GM21825 (cell line): ENCODE measurements around the gene SAMD8.
"Not testable (repeated sequence)": the region's sequence is repeated elsewhere in the genome, so short reads cannot be mapped to it uniquely, and the experiment has no call there.

ENCODE experiments used
- ATAC-seq: cut with Tn5 transposase; IDR thresholded peaks from one replicate; pipeline ENCODE4 v1.9.1; 2021; ENCODE audit warnings: mild to moderate bottlenecking, moderate library complexity; ENCODE audit not compliant: unreplicated experiment

SAMD8 gene

DNA sequence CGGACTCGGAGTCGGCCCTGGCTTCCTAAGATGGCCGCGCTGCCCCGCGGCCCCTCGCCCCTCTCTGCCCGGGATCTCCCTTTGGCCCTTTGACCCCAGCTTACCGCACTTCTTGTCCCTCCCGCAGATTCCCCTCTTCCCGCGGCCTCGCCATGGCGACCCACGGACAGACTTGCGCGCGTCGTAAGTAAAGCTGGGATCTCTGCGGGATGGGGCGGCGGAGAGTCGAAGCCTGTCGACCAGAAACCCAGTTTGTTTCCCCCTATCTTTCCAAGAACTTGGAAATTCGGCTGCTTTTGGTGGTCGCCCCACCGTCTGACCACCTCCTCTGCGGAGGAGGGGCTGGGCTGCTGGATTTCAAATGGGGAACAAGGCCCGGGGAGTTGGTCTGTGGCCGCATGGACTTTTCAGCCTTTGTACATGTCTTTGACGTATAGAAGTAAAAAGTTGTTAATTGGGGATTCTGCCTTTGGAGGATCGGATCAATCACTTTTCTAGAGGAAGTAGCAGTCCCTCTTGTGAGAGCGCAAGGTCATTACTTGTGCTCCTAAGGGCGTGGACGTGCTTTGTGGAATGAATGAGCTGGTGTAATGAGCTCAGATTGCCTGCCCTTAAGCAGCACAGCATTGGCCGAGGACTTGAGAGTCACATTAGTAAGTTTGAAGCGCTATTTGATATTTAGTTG is 99.7 kb downstream of the SAMD8 start:
- ATAC-seq = no peak

DNA sequence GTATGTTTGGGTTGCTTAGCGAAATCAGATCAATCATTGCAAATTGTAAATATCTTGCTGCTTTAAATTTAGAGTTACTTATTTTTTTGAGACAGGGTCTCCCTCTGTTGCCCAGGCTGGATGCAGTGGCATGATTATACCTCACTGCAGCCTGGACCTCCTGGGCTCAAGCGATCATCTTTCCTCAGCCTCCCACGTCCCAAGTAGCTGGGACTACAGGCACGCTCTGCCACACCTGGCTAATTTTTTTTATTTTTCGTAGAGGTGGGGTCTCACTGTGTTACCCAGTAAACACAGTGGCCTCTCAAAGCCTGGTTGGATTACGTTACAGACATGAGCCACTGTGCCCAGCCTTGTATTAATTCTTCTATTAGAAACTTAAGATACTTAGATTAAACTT is 100.9 kb downstream of the SAMD8 start:
- no peak for ATAC-seq

DNA sequence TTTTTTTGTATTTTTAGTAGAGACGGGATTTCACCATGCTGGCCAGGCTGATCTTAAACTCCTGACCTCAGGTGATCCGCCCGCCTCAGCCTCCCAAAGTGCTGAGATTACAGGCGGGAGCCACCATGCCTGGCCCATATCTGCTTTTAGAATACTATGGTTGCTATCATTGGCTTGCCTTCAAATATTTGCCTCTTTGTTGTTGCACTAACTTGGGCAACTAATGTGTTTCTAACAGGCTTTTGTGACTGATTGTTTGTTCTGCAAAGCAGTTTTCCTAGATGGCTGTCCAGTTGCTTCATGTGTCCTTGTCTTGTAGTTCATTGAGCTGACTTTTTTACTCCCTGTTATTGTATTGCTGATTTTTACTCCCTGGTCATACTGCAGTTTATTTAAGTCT is 108.8 kb downstream of the SAMD8 start:
- ATAC-seq = no peak

DNA sequence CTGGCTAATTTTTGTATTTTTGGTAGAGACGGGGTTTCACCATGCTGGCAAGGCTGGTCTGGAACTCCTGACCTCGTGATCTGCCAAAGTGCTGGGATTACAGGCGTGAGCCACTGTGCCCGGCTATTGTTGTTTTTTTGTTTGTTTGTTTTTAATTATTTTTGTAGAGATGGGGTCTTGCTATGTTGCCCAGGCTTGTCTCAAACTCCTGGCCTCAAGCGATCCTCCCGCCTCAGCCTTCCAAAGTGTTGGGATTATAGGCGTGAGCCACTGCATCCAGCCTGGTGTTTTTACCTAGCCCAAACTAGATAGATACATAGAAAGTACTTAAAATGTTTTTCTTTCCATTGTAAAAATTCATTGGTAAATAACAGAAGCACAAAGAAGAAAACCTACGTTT is 110.0 kb downstream of the SAMD8 start:
- not testable (repeated sequence) for ATAC-seq

DNA sequence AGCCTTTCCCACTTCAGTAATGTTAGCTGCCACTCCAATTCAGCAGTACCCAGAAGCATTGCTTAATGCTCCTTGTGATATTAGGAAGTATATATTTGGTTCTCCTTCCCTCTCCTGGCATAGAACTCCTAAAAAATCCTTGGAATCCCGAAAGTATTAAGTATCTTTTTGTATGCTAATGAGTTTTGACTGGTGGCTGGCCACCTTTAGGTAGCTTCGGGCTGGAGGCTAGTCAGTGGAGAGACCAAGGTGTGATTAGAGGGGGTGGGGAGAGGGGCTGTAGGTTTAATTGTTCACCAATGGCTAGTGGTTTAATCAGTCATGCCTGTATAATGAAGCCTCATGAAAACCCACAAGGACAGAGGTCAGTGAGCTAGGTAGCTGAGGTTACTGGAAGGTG is 112.1 kb downstream of the SAMD8 start:
- ATAC-seq = no peak

DNA sequence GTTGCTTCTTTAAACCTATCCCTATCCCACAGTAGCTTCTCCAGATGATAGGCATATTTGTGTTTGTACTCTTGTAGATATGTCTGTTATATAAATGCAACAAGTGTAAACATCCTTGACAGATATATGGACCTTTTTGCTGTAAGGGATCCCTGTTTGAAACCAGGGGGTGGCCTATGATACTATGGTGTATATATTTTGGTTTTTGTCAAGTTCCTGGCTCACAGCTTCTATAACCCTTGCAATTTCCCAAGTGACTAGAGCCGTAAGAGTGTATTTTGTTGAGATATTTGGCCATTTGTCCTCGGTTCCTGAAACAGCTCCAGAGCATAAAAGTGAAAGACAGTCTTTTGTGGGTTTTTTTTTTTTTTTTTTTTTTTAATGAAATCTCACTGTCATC is 114.6 kb downstream of the SAMD8 start:
- no peak for ATAC-seq

DNA sequence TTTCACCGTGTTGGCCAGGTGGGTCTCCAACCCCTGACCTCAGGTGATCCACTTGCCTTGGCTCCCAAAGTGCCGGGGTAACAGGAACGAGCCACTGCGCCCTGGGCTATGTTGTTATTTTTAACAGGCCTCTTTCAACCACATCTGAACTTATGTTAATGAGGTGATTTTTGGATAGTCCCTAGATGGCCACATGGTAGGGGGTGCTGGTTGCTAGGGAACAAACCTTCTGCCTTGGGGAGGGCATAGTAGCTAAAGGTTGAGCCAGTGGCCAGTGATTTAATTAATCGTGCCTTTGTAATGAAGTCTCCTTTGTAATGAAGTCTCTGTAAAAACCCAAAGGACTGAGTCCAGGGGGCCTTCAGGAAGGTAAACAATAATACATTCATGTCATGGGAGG is 115.2 kb downstream of the SAMD8 start:
- no peak for ATAC-seq

DNA sequence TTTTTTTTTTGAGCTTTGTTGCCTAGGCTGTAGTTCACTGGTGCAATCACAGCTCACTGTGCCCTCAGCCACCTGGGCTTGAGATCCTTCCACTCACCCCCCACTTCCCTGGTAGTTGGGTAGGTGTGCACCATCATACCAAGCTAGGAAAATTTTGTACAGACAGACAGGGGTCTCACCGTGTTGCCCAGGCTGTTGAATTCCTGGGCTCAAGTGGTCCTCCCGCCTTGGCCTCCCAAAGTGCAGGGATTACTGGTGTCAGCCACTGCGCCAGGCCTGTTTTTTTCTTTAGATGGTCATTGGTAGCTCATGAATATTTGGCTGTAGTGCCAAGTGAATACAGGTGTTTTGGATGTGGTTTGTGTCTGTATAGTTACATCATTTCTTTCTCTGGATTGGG is 116.8 kb downstream of the SAMD8 start:
- no peak for ATAC-seq

DNA sequence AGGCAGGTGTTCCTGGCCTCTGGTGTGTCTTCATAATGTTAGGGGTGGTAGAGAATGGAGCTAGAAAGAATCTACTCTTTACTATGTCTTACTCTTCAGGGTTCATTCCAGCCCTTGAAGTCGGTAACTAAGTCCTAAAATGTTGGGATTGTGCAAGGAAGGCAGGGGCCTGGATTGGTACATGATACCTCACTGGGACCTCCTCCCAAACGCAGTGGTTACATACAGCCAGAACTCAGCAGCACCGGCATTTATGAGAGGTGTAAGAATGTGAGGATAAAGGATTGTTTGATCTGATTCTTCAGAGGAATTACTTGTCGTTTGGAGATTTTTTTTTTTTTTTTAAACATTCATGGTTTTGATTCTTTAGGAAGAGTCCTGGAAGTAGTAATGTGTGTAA is 117.4 kb downstream of the SAMD8 start:
- no peak for ATAC-seq

DNA sequence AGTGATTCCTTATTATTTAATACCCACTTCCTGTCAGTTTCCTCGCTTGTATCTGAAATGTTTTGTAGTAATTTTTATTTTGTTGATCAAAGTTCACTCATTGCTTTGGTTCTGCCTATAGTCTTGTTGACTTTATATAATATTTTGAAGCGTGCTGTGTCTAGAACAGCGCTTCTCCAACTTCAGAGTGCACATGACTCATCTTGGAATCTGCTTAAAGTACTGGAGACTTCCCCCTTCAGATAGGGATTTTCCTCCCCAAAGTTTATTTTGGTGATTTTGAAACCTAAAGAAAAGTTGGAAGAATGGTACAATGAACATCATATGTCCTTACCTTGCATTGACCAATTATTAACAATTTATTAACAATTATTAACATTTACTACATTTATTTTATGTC is 118.5 kb downstream of the SAMD8 start:
- no peak for ATAC-seq

DNA sequence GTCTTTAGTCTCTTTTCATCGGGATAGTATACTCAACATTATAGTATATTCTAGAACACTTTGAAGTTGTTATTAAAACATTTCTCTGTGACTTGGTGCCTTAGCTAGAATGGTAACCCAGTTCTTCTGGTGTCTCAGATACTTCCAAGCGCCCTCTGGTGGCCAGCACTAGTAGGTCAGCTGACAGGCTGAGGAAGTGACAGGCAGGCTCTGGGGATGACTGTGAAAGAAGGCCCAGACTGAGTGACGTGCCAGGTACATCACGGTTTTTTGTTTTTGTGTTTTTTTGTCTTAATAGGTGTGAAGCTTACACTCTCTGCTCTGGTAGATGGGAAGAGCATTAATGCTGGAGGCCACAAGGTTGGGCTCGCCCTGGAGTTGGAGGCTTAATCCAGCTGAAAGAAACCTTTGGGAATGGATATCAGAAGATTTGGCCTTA is 119.2 kb downstream of the SAMD8 start:
- ATAC-seq = peak; percentile 38
